HL-60 (cell line): Measurements from ENCODE around the gene KSR2.

ENCODE experiments used
- DNase-seq, 2 experiments: peaks; one replicate each; pipeline ENCODE4 v3.0.0-alpha.2; 2010 to 2020; ENCODE audit warnings: low read depth in 1 of 2, low spot score in 1 of 2
- H3K27ac ChIP-seq: fragments of 250-450 bp; sonication (Bioruptor Pico); replicated peaks from 2 replicates; pipeline ENCODE4 v1.5.1; 2020; ENCODE audit warnings: mild to moderate bottlenecking, moderate library complexity
- H3K27me3 ChIP-seq: fragments of 250-450 bp; sonication (Bioruptor Pico); 2 replicates; pipeline ENCODE4 v1.5.1; 2021; ENCODE audit warnings: mild to moderate bottlenecking, moderate library complexity; ENCODE audit not compliant: insufficient read depth, poor library complexity, severe bottlenecking
- H3K4me3 ChIP-seq: replicated peaks from 2 replicates; pipeline ENCODE4 v1.5.1; 2011; ENCODE audit warnings: mild to moderate bottlenecking, control low read depth, low read length; ENCODE audit not compliant: insufficient read depth
- GABPA ChIP-seq: IDR thresholded peaks from 2 replicates; pipeline ENCODE4 v1.6.1; 2012; ENCODE audit warnings: low read depth
- POLR2AphosphoS5 ChIP-seq: IDR thresholded peaks from 2 replicates; pipeline ENCODE4 v1.6.1; 2012; ENCODE audit warnings: low read depth
- SPI1 ChIP-seq: IDR thresholded peaks from 2 replicates; pipeline ENCODE4 v1.6.1; 2012; ENCODE audit warnings: low read depth, mild to moderate bottlenecking, borderline replicate concordance
- TF ChIP-seq, protein P1 (sequence below): IDR thresholded peaks from one replicate; pipeline ENCODE4 v1.5.1; 2011; ENCODE audit warnings: low read length, control low read depth, inconsistent platforms; ENCODE audit not compliant: insufficient read depth
- TF ChIP-seq, protein P2 (sequence below): IDR thresholded peaks from 2 replicates; pipeline ENCODE4 v1.6.1; 2012; ENCODE audit warnings: low read depth; ENCODE audit not compliant: insufficient replicate concordance

KSR2 gene

GRCh38 chr12:117884161-117884560 is 84.6 kb downstream of the KSR2 start:
- DNase-seq, result no peak
- Histone ChIP-seq H3K4me3 (no peak overlapping the region), H3K27ac (no peak overlapping the region), H3K27me3 (no peaks in the 10 kb centered on the region)
- no peak for TF ChIP-seq POLR2AphosphoS5
- TF ChIP-seq, protein P1, sequence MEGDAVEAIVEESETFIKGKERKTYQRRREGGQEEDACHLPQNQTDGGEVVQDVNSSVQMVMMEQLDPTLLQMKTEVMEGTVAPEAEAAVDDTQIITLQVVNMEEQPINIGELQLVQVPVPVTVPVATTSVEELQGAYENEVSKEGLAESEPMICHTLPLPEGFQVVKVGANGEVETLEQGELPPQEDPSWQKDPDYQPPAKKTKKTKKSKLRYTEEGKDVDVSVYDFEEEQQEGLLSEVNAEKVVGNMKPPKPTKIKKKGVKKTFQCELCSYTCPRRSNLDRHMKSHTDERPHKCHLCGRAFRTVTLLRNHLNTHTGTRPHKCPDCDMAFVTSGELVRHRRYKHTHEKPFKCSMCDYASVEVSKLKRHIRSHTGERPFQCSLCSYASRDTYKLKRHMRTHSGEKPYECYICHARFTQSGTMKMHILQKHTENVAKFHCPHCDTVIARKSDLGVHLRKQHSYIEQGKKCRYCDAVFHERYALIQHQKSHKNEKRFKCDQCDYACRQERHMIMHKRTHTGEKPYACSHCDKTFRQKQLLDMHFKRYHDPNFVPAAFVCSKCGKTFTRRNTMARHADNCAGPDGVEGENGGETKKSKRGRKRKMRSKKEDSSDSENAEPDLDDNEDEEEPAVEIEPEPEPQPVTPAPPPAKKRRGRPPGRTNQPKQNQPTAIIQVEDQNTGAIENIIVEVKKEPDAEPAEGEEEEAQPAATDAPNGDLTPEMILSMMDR, result no peak
- TF ChIP-seq GABPA, result no peak
- no peak for TF ChIP-seq SPI1
- TF ChIP-seq, protein P2, sequence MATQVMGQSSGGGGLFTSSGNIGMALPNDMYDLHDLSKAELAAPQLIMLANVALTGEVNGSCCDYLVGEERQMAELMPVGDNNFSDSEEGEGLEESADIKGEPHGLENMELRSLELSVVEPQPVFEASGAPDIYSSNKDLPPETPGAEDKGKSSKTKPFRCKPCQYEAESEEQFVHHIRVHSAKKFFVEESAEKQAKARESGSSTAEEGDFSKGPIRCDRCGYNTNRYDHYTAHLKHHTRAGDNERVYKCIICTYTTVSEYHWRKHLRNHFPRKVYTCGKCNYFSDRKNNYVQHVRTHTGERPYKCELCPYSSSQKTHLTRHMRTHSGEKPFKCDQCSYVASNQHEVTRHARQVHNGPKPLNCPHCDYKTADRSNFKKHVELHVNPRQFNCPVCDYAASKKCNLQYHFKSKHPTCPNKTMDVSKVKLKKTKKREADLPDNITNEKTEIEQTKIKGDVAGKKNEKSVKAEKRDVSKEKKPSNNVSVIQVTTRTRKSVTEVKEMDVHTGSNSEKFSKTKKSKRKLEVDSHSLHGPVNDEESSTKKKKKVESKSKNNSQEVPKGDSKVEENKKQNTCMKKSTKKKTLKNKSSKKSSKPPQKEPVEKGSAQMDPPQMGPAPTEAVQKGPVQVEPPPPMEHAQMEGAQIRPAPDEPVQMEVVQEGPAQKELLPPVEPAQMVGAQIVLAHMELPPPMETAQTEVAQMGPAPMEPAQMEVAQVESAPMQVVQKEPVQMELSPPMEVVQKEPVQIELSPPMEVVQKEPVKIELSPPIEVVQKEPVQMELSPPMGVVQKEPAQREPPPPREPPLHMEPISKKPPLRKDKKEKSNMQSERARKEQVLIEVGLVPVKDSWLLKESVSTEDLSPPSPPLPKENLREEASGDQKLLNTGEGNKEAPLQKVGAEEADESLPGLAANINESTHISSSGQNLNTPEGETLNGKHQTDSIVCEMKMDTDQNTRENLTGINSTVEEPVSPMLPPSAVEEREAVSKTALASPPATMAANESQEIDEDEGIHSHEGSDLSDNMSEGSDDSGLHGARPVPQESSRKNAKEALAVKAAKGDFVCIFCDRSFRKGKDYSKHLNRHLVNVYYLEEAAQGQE, result no peak

- DNase-seq, result no peak
- Histone ChIP-seq H3K27ac (no peak overlapping the region), H3K4me3 (no peak overlapping the region), H3K27me3 (peaks cover 2% of the 10 kb centered on the region)
- TF ChIP-seq GABPA, result no peak
- TF ChIP-seq, protein P1, result no peak
- TF ChIP-seq SPI1, result no peak
- TF ChIP-seq, protein P2, result no peak
- no peak for TF ChIP-seq POLR2AphosphoS5
Observed at GRCh38 chr12:117882603-117883184, 86.1 kb downstream of the KSR2 start.

GRCh38 chr12:117882181-117882580 is 86.6 kb downstream of the KSR2 start:
- Histone ChIP-seq H3K27me3 (peaks cover 2% of the 10 kb centered on the region), H3K27ac (no peak overlapping the region), H3K4me3 (no peak overlapping the region)
- TF ChIP-seq SPI1, result no peak
- TF ChIP-seq, protein P2, result no peak
- no peak for TF ChIP-seq POLR2AphosphoS5
- no peak for TF ChIP-seq GABPA
- TF ChIP-seq, protein P1, result no peak
- DNase-seq, result no peak
